H1 (cell line): Measurements from ENCODE around the gene DNAH10. TPM values are rescaled to one million over a fixed set of nuclear protein-coding genes. Genes with fewer than 3 reads are reported as not detected.

Experiments
- CTCF ChIA-PET: fragments of 300-600 bp; sonication (Branson Sonifier 250); formaldehyde crosslinking; loops from one replicate; lab custom pipeline; 2021; ENCODE audit not compliant: partially characterized antibody; lab: Charles Lee
- POLR2A ChIA-PET: fragments of 300-600 bp; sonication (Branson Sonifier 250); formaldehyde crosslinking; loops from one replicate; lab custom pipeline; 2021; ENCODE audit warnings: inconsistent platforms; ENCODE audit not compliant: partially characterized antibody; lab: Charles Lee
- DNase-seq, 2 experiments: peaks; one replicate each; pipeline versions ENCODE4 v3.0.0 to v3.0.0-alpha.2; 2010 to 2022; ENCODE audit warnings: low spot score in 2 of 2, low read depth in 1 of 2, mixed read lengths in 1 of 2
- FAIRE-seq: peaks from 2 replicates; lab custom pipeline; 2011; peaks lifted over from hg19 to GRCh38; lab: Jason Lieb, UNC
- H2AFZ ChIP-seq: 2 replicates; pipeline ENCODE4 v1.8.1; 2012; ENCODE audit warnings: low read length, inconsistent platforms
- H2AK5ac ChIP-seq: 2 replicates; pipeline ENCODE4 v1.6.1; 2013; ENCODE audit warnings: low read depth, low read length
- H2BK120ac ChIP-seq: replicated peaks from 2 replicates; pipeline ENCODE3; 2013; ENCODE audit warnings: low read depth, low read length, inconsistent platforms
- H2BK12ac ChIP-seq: 2 replicates; pipeline ENCODE4 v1.6.1; 2013; ENCODE audit warnings: low read depth, low read length
- H2BK15ac ChIP-seq: 2 replicates; pipeline ENCODE4 v1.6.1; 2013; ENCODE audit warnings: low read length
- H2BK20ac ChIP-seq: 2 replicates; pipeline ENCODE4 v1.6.1; 2013; ENCODE audit warnings: low read length
- H2BK5ac ChIP-seq: 2 replicates; pipeline ENCODE4 v1.6.1; 2013; ENCODE audit warnings: low read depth, low read length
- H3K14ac ChIP-seq: 2 replicates; pipeline ENCODE4 v1.6.1; 2013; ENCODE audit warnings: inconsistent platforms; ENCODE audit not compliant: insufficient read length
- H3K18ac ChIP-seq: 2 replicates; pipeline ENCODE4 v1.6.1; 2013; ENCODE audit warnings: low read length; ENCODE audit errors: extremely low read depth
- H3K23ac ChIP-seq: 2 replicates; pipeline ENCODE4 v1.6.1; 2013; ENCODE audit warnings: inconsistent platforms; ENCODE audit not compliant: insufficient read length
- H3K23me2 ChIP-seq: 2 replicates; pipeline ENCODE4 v1.6.1; 2013; ENCODE audit warnings: low read depth, low read length
- H3K27ac ChIP-seq: 2 replicates; pipeline ENCODE4 v1.6.1; 2011; ENCODE audit warnings: low read depth, low read length, inconsistent platforms
- H3K27me3 ChIP-seq, 4 experiments: replicated peaks in 1 of 4; 1 replicate in 1 of 4; 2 replicates in 3 of 4; pipeline versions ENCODE4 v1.6.1 to v1.8.1; 2011 to 2013; ENCODE audit warnings: low read length in 3 of 4, mild to moderate bottlenecking in 3 of 4, inconsistent platforms in 2 of 4, mixed read lengths in 2 of 4, moderate library complexity in 1 of 4; ENCODE audit not compliant: control insufficient read depth in 3 of 4, insufficient read depth in 3 of 4; ENCODE audit errors: extremely low read depth in 1 of 4
- H3K36me3 ChIP-seq, 4 experiments: 2 replicates each; pipeline versions ENCODE4 v1.6.1 to v1.8.1; 2011 to 2013; ENCODE audit warnings: mild to moderate bottlenecking in 4 of 4, low read length in 3 of 4, moderate library complexity in 2 of 4, control low read depth in 1 of 4, inconsistent platforms in 1 of 4; ENCODE audit not compliant: insufficient read depth in 4 of 4, control insufficient read depth in 2 of 4
- H3K4ac ChIP-seq: replicated peaks from 2 replicates; pipeline ENCODE3; 2013; ENCODE audit warnings: low read length, low read depth, mixed read lengths, inconsistent platforms; ENCODE audit not compliant: insufficient read length
- H3K4me1 ChIP-seq, 4 experiments: replicated peaks in 1 of 4; 1 replicate in 1 of 4; 2 replicates in 3 of 4; pipeline versions ENCODE4 v1.6.1 to v1.8.1; 2011 to 2013; ENCODE audit warnings: low read length in 3 of 4, inconsistent platforms in 2 of 4, mixed read lengths in 1 of 4; ENCODE audit not compliant: insufficient read depth in 4 of 4, control insufficient read depth in 3 of 4
- H3K4me2 ChIP-seq, 2 experiments: 2 replicates each; pipeline versions ENCODE4 v1.6.1 to v1.8.1; 2011 to 2013; ENCODE audit warnings: low read depth in 2 of 2, low read length in 2 of 2, control low read depth in 1 of 2, inconsistent platforms in 1 of 2, mild to moderate bottlenecking in 1 of 2; ENCODE audit not compliant: insufficient read depth in 1 of 2
- H3K4me3 ChIP-seq, 4 experiments: fragments of 200-600, 300-600 bp in 1 of 4; sonication (generic), shearing (Covaris generic), sonication (Bioruptor Twin) in 1 of 4; 2 replicates each; pipeline versions ENCODE4 v1.5.1 to v1.8.1; 2011 to 2016; ENCODE audit warnings: low read length in 4 of 4, low read depth in 3 of 4, control low read depth in 2 of 4, inconsistent platforms in 2 of 4, mild to moderate bottlenecking in 2 of 4, mixed read lengths in 1 of 4, moderate library complexity in 1 of 4; ENCODE audit not compliant: insufficient read depth in 2 of 4; ENCODE audit errors: extremely low read depth in 1 of 4
- H3K56ac ChIP-seq: replicated peaks from 2 replicates; pipeline ENCODE3; 2013; ENCODE audit warnings: low read depth, mild to moderate bottlenecking, mixed read lengths, low read length, inconsistent platforms; ENCODE audit not compliant: insufficient read length
- H3K79me1 ChIP-seq: 2 replicates; pipeline ENCODE4 v1.6.1; 2013; ENCODE audit warnings: low read depth, low read length, control low read depth
- H3K79me2 ChIP-seq, 2 experiments: 2 replicates each; pipeline versions ENCODE4 v1.6.1 to v1.8.1; 2012 to 2013; ENCODE audit warnings: low read length in 2 of 2, mild to moderate bottlenecking in 2 of 2, inconsistent platforms in 1 of 2; ENCODE audit not compliant: insufficient read depth in 2 of 2, control insufficient read depth in 1 of 2
- H3K9ac ChIP-seq, 4 experiments: replicated peaks in 1 of 4; 1 replicate in 1 of 4; 2 replicates in 3 of 4; pipeline versions ENCODE4 v1.6.1 to v1.8.1; 2011 to 2013; ENCODE audit warnings: low read depth in 3 of 4, low read length in 3 of 4, control low read depth in 2 of 4, mild to moderate bottlenecking in 2 of 4, moderate library complexity in 2 of 4, inconsistent platforms in 1 of 4; ENCODE audit errors: extremely low read depth in 1 of 4
- H3K9me3 ChIP-seq, 2 experiments: 2 replicates each; pipeline versions ENCODE4 v1.6.1 to v1.8.1; 2012 to 2013; ENCODE audit warnings: mild to moderate bottlenecking in 2 of 2, moderate library complexity in 2 of 2, control low read depth in 1 of 2, inconsistent platforms in 1 of 2, low read depth in 1 of 2, low read length in 1 of 2, mixed read lengths in 1 of 2; ENCODE audit not compliant: insufficient read depth in 2 of 2
- H4K20me1 ChIP-seq, 2 experiments: replicated peaks in 1 of 2; 2 replicates each; pipeline versions ENCODE3 to v1.8.1; 2011 to 2013; ENCODE audit warnings: inconsistent platforms in 2 of 2, low read length in 2 of 2, mild to moderate bottlenecking in 1 of 2; ENCODE audit not compliant: insufficient read depth in 2 of 2, control insufficient read depth in 1 of 2
- H4K5ac ChIP-seq: 2 replicates; pipeline ENCODE4 v1.6.1; 2013; ENCODE audit warnings: low read length, low read depth, mixed read lengths, inconsistent platforms; ENCODE audit not compliant: insufficient read length
- H4K8ac ChIP-seq: 2 replicates; pipeline ENCODE4 v1.8.0; 2013; ENCODE audit warnings: mild to moderate bottlenecking, moderate library complexity, low read length, inconsistent platforms; ENCODE audit not compliant: insufficient read depth; ENCODE audit errors: extremely low read depth
- H4K91ac ChIP-seq: replicated peaks from 2 replicates; pipeline ENCODE3; 2013; ENCODE audit warnings: low read length, mixed read lengths, inconsistent platforms; ENCODE audit not compliant: insufficient read length
- BACH1 ChIP-seq: IDR thresholded peaks from 2 replicates; pipeline ENCODE4 v1.6.1; 2012; ENCODE audit warnings: low read length, improper control_type of control experiment
- HDAC6 ChIP-seq: IDR thresholded peaks from one replicate; pipeline ENCODE4 v1.7.1; 2012; ENCODE audit warnings: low read depth, mild to moderate bottlenecking, inconsistent platforms, low read length, moderate library complexity
- MAFK ChIP-seq: IDR thresholded peaks from 2 replicates; pipeline ENCODE4 v1.6.1; 2012; ENCODE audit warnings: low read depth, mild to moderate bottlenecking, improper control_type of control experiment, low read length
- SRF ChIP-seq: IDR thresholded peaks from 2 replicates; pipeline ENCODE4 v1.6.1; 2011; ENCODE audit warnings: mild to moderate bottlenecking, low read depth, low read length, moderate library complexity
- TCF12 ChIP-seq: IDR thresholded peaks from 2 replicates; pipeline ENCODE4 v1.6.1; 2011; ENCODE audit warnings: low read depth, mild to moderate bottlenecking, low read length
- TEAD4 ChIP-seq: IDR thresholded peaks from 2 replicates; pipeline ENCODE4 v1.6.1; 2012; ENCODE audit warnings: low read depth, low read length, inconsistent platforms, mixed read lengths
- YY1 ChIP-seq: IDR thresholded peaks from 2 replicates; pipeline ENCODE4 v1.6.1; 2011; ENCODE audit warnings: low read depth, mild to moderate bottlenecking, low read length
- WGBS, 2 experiments: shearing (Covaris generic) in 1 of 2; methylation state at CpG; one replicate each; pipeline versions ENCODE4 v1.1.6 to v1.1.7; 2013 to 2015; ENCODE audit warnings: low lambda C conversion rate in 2 of 2, mixed read lengths in 2 of 2, inconsistent platforms in 1 of 2, low coverage in 1 of 2, missing lambda C conversion rate in 1 of 2; ENCODE audit not compliant: insufficient replicate concordance in 2 of 2, insufficient coverage in 1 of 2, insufficient read length in 1 of 2; ENCODE audit errors: extremely low coverage in 1 of 2, missing lambda C conversion rate in 1 of 2; 5-methylcytosine and 5-hydroxymethylcytosine counted together
- polyA plus RNA-seq, 7 experiments: library from polyadenylated mRNA; depleted of rRNA in 3 of 7; stranded (reverse) in 5 of 7; unstranded in 2 of 7; fragments of >200 nt in 5 of 7; fragments of 200-250 nt in 2 of 7; gene quantifications; 1 replicate in 5 of 7; 2 replicates in 1 of 7; 4 replicates in 1 of 7; pipeline versions ENCODE4 v1.2.1 to v1.2.3, GENCODE V29; 2011 to 2013; ENCODE audit warnings: missing spikeins in 2 of 7, mixed read lengths in 2 of 7
- total RNA-seq: library from RNA; stranded (reverse); fragmentation: NEBNext Ultra II Directional; extraction: Animal tissue kit (Norgen Biotek cat#: 25700); gene quantifications from 2 replicates; pipeline ENCODE4 v1.2.1, GENCODE V29; 2021
- TF ChIP-seq, protein P1 (sequence below), 3 experiments: IDR thresholded peaks; 1 replicate in 2 of 3; 2 replicates in 1 of 3; pipeline versions ENCODE4 v1.5.1 to v1.6.1; 2011; ENCODE audit warnings: low read length in 3 of 3, mild to moderate bottlenecking in 3 of 3, inconsistent platforms in 2 of 3, low read depth in 1 of 3, moderate library complexity in 1 of 3; ENCODE audit not compliant: insufficient read depth in 1 of 3; ENCODE audit errors: control extremely low read depth in 1 of 3

Gene DNAH10
- total and polyA plus RNA-seq, 2 of the 8 experiments (the other 6 are each of a cell fraction or from before 2014, with no cell fraction given) = 0.02 to 0.24 TPM

GRCh38 chr12:123923927-123924326 lies 161.8 kb downstream of the DNAH10 start:
- no peaks in the 10 kb centered on the region for H3K79me2 ChIP-seq
- no peak overlapping the region for H3K56ac ChIP-seq
- no peak overlapping the region for H4K5ac ChIP-seq
- no peak overlapping the region for H2BK15ac ChIP-seq
- H4K20me1 ChIP-seq = no peaks in the 10 kb centered on the region
- H4K8ac ChIP-seq = no peak overlapping the region
- H2AK5ac ChIP-seq = no peak overlapping the region
- H2AFZ ChIP-seq = no peak overlapping the region
- no peak overlapping the region for H2BK20ac ChIP-seq
- no peak overlapping the region for H2BK120ac ChIP-seq
- no peak overlapping the region for H3K18ac ChIP-seq
- H3K9ac ChIP-seq = no peak overlapping the region
- no peak overlapping the region for H3K23ac ChIP-seq
- 89% methylated on average over 7 of the region's 7 CpGs; no CpG with 5 or more reads in 1 of the 2 experiments for WGBS, 2 experiments
- H3K27me3 ChIP-seq = no peaks in the 10 kb centered on the region; a peak in 1 of 7 replicates
- no peak overlapping the region for H3K14ac ChIP-seq
- no peak overlapping the region for H3K4ac ChIP-seq
- no peak overlapping the region for H3K4me2 ChIP-seq
- H3K4me3 ChIP-seq = no peak overlapping the region
- no peak overlapping the region for H3K27ac ChIP-seq
- H3K23me2 ChIP-seq = no peaks in the 10 kb centered on the region; the same call in 1 of the 2 replicates
- DNase-seq = no peak
- H3K36me3 ChIP-seq = no peaks in the 10 kb centered on the region
- no peaks in the 10 kb centered on the region for H3K9me3 ChIP-seq
- no peaks in the 10 kb centered on the region for H3K4me1 ChIP-seq
- no peak for FAIRE-seq
- no peaks in the 10 kb centered on the region for H3K79me1 ChIP-seq
- ChIA-PET POLR2A (no interaction called here), CTCF (interaction anchor here (1.0 to 1.4 kb wide), 3 partner anchors 15 to 108 kb away, joined by 3 to 5 read pairs (median 4); no protein-coding TSS in a partner anchor)
- H2BK12ac ChIP-seq = no peak overlapping the region
- H4K91ac ChIP-seq = no peak overlapping the region
- H2BK5ac ChIP-seq = no peak overlapping the region
- TF ChIP-seq TEAD4 (no peak), BACH1 (no peak), YY1 (no peak), TCF12 (no peak), HDAC6 (no peak), MAFK (no peak), SRF (no peak)
- TF ChIP-seq, protein P1, sequence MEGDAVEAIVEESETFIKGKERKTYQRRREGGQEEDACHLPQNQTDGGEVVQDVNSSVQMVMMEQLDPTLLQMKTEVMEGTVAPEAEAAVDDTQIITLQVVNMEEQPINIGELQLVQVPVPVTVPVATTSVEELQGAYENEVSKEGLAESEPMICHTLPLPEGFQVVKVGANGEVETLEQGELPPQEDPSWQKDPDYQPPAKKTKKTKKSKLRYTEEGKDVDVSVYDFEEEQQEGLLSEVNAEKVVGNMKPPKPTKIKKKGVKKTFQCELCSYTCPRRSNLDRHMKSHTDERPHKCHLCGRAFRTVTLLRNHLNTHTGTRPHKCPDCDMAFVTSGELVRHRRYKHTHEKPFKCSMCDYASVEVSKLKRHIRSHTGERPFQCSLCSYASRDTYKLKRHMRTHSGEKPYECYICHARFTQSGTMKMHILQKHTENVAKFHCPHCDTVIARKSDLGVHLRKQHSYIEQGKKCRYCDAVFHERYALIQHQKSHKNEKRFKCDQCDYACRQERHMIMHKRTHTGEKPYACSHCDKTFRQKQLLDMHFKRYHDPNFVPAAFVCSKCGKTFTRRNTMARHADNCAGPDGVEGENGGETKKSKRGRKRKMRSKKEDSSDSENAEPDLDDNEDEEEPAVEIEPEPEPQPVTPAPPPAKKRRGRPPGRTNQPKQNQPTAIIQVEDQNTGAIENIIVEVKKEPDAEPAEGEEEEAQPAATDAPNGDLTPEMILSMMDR (IDR thresholded peaks at IDR 0.05; ENCODE audit: control extremely low read depth in 1 of 3, insufficient read depth in 1 of 3, low read depth in 1 of 3, low read length in 3 of 3) = no peak
